Esophagus muscularis mucosa (tissue), 4 donors: ENCODE measurements around the gene TXNDC11.

Experiments used
- CTCF ChIP-seq, 3 experiments: fragments of 200-600 bp in 2 of 3; fragments of 450-650 bp in 1 of 3; sonication (generic) in 2 of 3; IDR thresholded peaks; one replicate each; pipeline ENCODE4 v1.5.1; 2017 to 2019; ENCODE audit warnings: antibody characterized with exemption in 3 of 3, mild to moderate bottlenecking in 2 of 3, moderate library complexity in 1 of 3
- EP300 ChIP-seq: sonication (generic); formaldehyde crosslinking; IDR thresholded peaks from one replicate; pipeline ENCODE4 v1.6.1; 2017; ENCODE audit warnings: antibody characterized with exemption
- POLR2A ChIP-seq: fragments of 450-650 bp; IDR thresholded peaks from one replicate; pipeline ENCODE4 v1.6.1; 2017; ENCODE audit warnings: antibody characterized with exemption, moderate library complexity, mild to moderate bottlenecking, low read depth

DNA sequence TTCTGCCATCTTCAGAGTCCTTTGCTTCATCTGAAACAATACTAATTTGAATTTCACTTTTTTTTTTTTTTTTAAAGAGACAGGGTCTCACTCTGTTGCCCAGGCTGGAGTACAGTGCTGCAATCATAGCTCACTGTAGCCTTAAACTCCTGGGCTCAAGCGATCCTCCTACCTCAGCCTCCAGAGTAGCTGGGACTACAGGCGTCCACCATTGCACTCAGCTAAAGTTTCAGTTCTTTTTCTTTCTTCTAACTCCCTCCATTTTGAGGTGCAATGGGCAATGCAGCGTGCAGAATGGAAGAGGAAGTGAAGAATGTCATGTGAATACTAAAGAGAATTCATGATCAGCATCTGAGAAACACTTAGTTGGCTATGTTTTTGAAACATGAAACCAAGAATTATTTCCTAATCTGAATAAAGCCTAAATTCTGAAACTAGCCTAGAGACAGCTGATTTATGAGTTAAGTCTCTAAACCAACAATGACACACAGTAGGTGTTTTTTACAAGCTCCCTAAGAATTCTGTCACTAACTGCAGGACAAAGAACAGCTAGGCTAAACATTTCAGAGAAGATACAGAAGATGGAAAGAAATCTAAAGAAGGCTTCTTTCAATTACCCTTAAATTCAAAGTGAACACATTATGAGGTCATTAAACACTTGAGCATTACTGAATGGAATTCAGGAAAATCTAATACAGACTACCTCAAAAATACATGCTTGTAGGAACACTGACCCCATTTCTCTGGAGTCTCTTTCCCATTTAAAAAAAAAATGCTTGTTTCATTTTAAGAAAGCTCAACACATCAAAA, 53.4 kb downstream of the TXNDC11 start:
- TF ChIP-seq CTCF (IDR thresholded peaks at IDR 0.05) (no peak), POLR2A (no peak), EP300 (no peak)
